Epithelial cell of esophagus (primary cell): ENCODE measurements around the gene DDX25.
A peak's percentile ranks its signal among the peaks of the same experiment; 100 is the strongest.

Experiments
- DNase-seq: peaks from one replicate; pipeline ENCODE4 v3.0.0; 2010; ENCODE audit warnings: low read depth
- H3K4me3 ChIP-seq: 2 replicates; pipeline ENCODE4 v1.5.1; 2011; ENCODE audit warnings: mild to moderate bottlenecking, low read length, control low read depth
- TF ChIP-seq, protein P1 (sequence below): IDR thresholded peaks from 2 replicates; pipeline ENCODE4 v1.5.1; 2011; ENCODE audit warnings: low read depth, mild to moderate bottlenecking, low read length, control low read depth, inconsistent platforms; ENCODE audit not compliant: insufficient read depth; ENCODE audit errors: missing control alignments

The DDX25 gene

GRCh38 chr11:125874556-125875124 lies 29.7 kb upstream of the DDX25 start:
- TF ChIP-seq, protein P1, sequence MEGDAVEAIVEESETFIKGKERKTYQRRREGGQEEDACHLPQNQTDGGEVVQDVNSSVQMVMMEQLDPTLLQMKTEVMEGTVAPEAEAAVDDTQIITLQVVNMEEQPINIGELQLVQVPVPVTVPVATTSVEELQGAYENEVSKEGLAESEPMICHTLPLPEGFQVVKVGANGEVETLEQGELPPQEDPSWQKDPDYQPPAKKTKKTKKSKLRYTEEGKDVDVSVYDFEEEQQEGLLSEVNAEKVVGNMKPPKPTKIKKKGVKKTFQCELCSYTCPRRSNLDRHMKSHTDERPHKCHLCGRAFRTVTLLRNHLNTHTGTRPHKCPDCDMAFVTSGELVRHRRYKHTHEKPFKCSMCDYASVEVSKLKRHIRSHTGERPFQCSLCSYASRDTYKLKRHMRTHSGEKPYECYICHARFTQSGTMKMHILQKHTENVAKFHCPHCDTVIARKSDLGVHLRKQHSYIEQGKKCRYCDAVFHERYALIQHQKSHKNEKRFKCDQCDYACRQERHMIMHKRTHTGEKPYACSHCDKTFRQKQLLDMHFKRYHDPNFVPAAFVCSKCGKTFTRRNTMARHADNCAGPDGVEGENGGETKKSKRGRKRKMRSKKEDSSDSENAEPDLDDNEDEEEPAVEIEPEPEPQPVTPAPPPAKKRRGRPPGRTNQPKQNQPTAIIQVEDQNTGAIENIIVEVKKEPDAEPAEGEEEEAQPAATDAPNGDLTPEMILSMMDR = peak; percentile 88
- DNase-seq = peak; percentile 73
- no peak overlapping the region for H3K4me3 ChIP-seq

DNA sequence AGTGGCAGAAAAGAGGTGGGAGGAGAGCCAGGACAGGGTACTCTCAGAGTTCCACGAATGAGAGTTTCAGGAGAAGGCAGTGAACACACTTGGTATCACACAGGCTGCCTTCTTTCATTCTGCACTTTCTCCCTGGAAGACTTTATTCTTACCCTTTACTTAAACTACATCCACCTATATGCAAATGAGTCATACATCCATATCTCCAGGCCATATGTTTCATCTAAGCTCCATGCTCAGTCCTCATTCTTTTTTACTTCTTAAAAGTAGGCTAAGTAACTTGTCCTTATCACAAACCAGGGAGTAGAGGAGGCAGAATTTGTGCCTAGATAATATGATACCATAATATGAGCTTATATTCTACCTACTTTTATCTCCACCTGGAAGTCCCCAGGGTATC lies 23.0 kb upstream of the DDX25 start:
- DNase-seq = peak; percentile 57
- TF ChIP-seq, protein P1 = no peak
- no peak overlapping the region for H3K4me3 ChIP-seq

GRCh38 chr11:125883375-125883774 lies 20.9 kb upstream of the DDX25 start:
- TF ChIP-seq, protein P1 = no peak
- H3K4me3 ChIP-seq = no peak overlapping the region
- DNase-seq = peak; percentile 17

DNA sequence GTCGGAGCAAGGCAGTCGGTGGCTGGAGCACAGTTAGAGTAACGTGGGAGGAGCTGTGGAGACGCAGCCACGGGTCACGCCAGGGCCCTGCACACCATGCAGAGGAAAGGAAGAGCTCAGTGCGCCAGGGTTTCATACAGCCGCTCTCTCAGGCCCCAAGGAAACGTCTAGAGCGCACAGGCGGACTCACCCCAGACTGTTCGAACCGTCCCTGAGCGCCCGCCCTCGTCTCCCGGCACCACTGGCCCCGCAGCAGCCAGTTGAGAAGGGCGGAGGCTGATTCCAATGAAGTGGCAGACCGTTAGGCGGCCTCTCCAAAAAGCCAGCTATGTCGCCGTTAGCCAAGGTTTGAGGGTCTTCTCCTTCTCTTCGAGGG lies 17.3 kb upstream of the DDX25 start:
- TF ChIP-seq, protein P1 = no peak
- peak overlapping the region; percentile 75 for H3K4me3 ChIP-seq
- DNase-seq = peak; percentile 47

DNA sequence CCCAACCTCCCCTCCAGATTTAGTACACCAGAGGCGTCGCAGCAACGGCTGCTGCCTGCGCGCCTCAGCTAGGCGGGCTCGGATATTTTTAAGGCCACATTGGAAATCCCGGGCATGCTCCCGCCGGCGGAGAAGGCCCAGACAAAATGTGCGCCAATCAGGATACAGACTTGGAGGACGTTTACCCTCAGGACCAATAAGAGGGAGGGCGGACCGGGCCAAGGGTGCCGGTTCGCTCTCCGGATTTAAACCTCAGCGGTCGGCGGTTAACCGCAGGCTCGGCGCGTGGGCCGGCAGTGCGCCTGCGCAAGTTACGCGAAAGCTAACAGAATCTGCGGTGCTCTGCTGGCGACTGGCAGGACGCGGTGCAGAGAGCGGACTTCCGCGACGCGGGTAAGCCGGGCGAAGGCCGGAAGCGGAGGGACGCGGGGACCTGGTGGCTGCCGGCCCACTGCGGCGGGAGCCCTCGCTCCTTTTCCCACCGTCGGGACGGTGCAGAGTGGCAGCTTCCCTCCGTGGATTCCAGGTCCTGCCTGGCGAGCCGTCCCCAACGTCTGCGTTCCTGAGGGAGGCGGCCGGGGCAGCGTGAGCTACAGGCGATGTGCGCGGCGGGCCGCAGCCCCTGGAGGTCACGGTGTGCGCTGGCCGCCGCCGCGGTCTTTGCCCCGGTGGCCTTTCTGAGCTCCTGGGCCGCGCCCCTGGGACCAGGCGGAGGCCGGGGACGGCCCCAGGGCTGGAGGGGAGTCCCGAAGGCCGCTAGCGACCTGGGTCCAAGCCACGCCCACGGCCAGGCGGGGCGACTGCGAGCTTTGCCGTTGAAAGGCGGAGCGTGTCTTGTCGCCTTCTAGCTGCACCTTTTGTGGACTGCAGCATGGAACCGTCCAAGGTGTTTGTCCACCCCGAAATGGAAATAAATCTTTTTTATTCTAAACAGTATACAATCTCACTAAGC lies 16.7 kb upstream of the DDX25 start, which contains the start of gene HYLS1:
Gene HYLS1 (plus strand): TSS at position 296 of the 952 bp plus-strand sequence. CDS start 11,701 bp downstream, outside the sequence.
- DNase-seq = peak; percentile 98
- peak within 1 kb of the TSS; percentile 75 for H3K4me3 ChIP-seq
- TF ChIP-seq, protein P1 = peak; percentile 34

GRCh38 chr11:125890447-125891100 lies 13.7 kb upstream of the DDX25 start:
- DNase-seq = no peak
- TF ChIP-seq, protein P1 = no peak
- H3K4me3 ChIP-seq = no peak overlapping the region
